ENCODE results near the gene PFN1.

DNA sequence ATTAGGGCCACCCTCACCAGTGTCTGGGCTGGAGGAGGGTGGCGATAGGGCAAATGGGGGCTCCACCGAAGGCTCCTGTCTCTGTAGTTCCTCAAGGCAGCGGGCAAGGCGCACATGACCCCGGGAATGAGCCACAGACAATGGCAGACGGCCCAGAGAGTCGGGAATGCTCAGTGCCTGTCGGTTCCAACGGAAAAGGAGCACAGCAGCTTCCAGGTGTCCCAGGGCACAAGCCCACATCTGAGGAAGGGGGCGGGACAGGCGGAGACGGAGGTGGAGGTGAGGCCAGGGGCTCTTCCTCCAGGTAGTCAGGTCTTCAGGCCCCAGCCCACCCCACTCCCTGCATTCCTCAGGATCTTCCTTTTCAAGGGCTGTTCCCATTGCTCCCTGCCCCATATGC lies 24.4 kb upstream of the PFN1 start:
- TF ChIP-seq, protein P1, sequence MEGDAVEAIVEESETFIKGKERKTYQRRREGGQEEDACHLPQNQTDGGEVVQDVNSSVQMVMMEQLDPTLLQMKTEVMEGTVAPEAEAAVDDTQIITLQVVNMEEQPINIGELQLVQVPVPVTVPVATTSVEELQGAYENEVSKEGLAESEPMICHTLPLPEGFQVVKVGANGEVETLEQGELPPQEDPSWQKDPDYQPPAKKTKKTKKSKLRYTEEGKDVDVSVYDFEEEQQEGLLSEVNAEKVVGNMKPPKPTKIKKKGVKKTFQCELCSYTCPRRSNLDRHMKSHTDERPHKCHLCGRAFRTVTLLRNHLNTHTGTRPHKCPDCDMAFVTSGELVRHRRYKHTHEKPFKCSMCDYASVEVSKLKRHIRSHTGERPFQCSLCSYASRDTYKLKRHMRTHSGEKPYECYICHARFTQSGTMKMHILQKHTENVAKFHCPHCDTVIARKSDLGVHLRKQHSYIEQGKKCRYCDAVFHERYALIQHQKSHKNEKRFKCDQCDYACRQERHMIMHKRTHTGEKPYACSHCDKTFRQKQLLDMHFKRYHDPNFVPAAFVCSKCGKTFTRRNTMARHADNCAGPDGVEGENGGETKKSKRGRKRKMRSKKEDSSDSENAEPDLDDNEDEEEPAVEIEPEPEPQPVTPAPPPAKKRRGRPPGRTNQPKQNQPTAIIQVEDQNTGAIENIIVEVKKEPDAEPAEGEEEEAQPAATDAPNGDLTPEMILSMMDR (IDR thresholded peaks at IDR 0.05) = no peak
- TF ChIP-seq POLR2A (IDR thresholded peaks at IDR 0.05) (no peak), EP300 (IDR thresholded peaks at IDR 0.05) (no peak)

Data from ovary (tissue), 3 donors.